Mucosa of descending colon (tissue), 3 donors: ENCODE data around the gene KCNK16. TPM values are rescaled to one million over a fixed set of nuclear protein-coding genes. Genes with fewer than 3 reads are reported as not detected.

Experiments used
- ATAC-seq: fragments of 200-7000 bp; cut with Tn5 transposase; one replicate; pipeline ENCODE4 v1.9.1; 2020; ENCODE audit warnings: mild to moderate bottlenecking, moderate library complexity
- DNase-seq, 3 donors: peaks; one replicate each; pipeline ENCODE4 v3.0.0-alpha.2; 2020
- H3K36me3 ChIP-seq: fragments of 200-600 bp; one replicate; pipeline ENCODE4 v1.8.0; 2021; ENCODE audit warnings: low read depth, mild to moderate bottlenecking
- H3K4me1 ChIP-seq: fragments of 200-600 bp; one replicate; pipeline ENCODE4 v1.8.0; 2021; ENCODE audit warnings: low read depth, mild to moderate bottlenecking
- H3K4me3 ChIP-seq: fragments of 200-600 bp; one replicate; pipeline ENCODE4 v1.8.0; 2021; ENCODE audit warnings: mild to moderate bottlenecking
- H3K9me3 ChIP-seq: fragments of 200-600 bp; one replicate; pipeline ENCODE4 v1.8.0; 2021; ENCODE audit warnings: mild to moderate bottlenecking
- intact Hi-C, 2 donors: fragments of 100-400 bp; cut with DNase I in 1 of 2; cut with micrococcal nuclease in 1 of 2; formaldehyde crosslinking; loops; one replicate each; pipeline versions ENCODE4 v1.11.0 to v1.11.1; 2022; cut with DNase I, micrococcal nuclease
- total RNA-seq, 3 donors: library from RNA; stranded (reverse); fragmentation: NEBNext Ultra II Directional in 2 of 3; extraction: Animal tissue kit (Norgen Biotek cat#: 25700) in 2 of 3; gene quantifications; one replicate each; pipeline versions ENCODE4 v1.2.1 to v1.2.4, GENCODE V29; 2021 to 2023
- TF ChIP-seq, protein P1 (sequence below): fragments of 200-600 bp; IDR thresholded peaks from one replicate; pipeline ENCODE4 v1.8.0; 2022; ENCODE audit warnings: antibody characterized with exemption, mild to moderate bottlenecking
- donor health status: DM: no; HTN: no; CAD: no; lungs with moderate emphysema.
- donor health status: DM: no; HTN: no; CAD: no.
- donor health status: DM: no; HTN: yes; CAD: no.

The KCNK16 gene
- total RNA-seq, 3 donors from 2014 or later: not detected

DNA sequence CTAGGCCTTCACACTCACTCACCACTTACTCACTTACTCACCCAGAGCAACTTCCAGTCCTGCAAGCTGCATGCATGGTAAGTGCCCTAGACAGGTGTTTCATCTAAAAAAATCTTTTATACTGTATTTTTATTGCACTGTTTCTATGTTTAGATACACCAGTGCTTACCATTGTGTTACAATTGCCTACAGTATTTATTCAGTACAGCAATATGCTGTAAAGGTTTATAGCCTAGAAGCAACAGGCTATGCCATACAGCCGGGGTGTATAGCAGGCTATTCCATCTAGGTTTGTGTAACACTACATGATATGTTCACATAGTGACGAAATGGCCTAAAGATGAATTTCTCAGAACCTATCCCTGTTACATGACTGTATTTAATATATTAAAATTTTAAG, 56.1 kb downstream of the KCNK16 start:
- Histone ChIP-seq H3K36me3 (no peaks in the 10 kb centered on the region), H3K4me1 (peaks cover 24% of the 10 kb centered on the region), H3K4me3 (no peak overlapping the region), H3K9me3 (no peaks in the 10 kb centered on the region)
- peak in 1 of 3 donors; percentile 55 for DNase-seq
- ATAC-seq: peak; percentile 99
- intact Hi-C loops: no loop called here
- TF ChIP-seq, protein P1, sequence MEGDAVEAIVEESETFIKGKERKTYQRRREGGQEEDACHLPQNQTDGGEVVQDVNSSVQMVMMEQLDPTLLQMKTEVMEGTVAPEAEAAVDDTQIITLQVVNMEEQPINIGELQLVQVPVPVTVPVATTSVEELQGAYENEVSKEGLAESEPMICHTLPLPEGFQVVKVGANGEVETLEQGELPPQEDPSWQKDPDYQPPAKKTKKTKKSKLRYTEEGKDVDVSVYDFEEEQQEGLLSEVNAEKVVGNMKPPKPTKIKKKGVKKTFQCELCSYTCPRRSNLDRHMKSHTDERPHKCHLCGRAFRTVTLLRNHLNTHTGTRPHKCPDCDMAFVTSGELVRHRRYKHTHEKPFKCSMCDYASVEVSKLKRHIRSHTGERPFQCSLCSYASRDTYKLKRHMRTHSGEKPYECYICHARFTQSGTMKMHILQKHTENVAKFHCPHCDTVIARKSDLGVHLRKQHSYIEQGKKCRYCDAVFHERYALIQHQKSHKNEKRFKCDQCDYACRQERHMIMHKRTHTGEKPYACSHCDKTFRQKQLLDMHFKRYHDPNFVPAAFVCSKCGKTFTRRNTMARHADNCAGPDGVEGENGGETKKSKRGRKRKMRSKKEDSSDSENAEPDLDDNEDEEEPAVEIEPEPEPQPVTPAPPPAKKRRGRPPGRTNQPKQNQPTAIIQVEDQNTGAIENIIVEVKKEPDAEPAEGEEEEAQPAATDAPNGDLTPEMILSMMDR: no peak

Other genes with a start within 250 kb of the KCNK16 start
- gene SAYSD1, start 207.5 kb downstream of the KCNK16 start, total RNA-seq: 10 to 100 TPM; 12.8 to 16.0 (median 14.7) TPM
- gene KCNK5, start 93.2 kb downstream of the KCNK16 start, total RNA-seq: 10 to 100 TPM; 33.6 to 69.8 (median 42.7) TPM
- under 1 TPM in 2 of 3 donors, not detected in 1; 0.24 to 0.63 TPM for gene KCNK17, start 8.3 kb downstream of the KCNK16 start, total RNA-seq